GM21390 (cell line): Measurements from ENCODE around the gene SERPINF2.
"Not testable (repeated sequence)": the region's sequence is repeated elsewhere in the genome, so short reads cannot be mapped to it uniquely, and the experiment has no call there.

Experiments
- ATAC-seq: cut with Tn5 transposase; IDR thresholded peaks from one replicate; pipeline ENCODE4 v1.9.1; 2021; ENCODE audit not compliant: unreplicated experiment

Gene SERPINF2

DNA sequence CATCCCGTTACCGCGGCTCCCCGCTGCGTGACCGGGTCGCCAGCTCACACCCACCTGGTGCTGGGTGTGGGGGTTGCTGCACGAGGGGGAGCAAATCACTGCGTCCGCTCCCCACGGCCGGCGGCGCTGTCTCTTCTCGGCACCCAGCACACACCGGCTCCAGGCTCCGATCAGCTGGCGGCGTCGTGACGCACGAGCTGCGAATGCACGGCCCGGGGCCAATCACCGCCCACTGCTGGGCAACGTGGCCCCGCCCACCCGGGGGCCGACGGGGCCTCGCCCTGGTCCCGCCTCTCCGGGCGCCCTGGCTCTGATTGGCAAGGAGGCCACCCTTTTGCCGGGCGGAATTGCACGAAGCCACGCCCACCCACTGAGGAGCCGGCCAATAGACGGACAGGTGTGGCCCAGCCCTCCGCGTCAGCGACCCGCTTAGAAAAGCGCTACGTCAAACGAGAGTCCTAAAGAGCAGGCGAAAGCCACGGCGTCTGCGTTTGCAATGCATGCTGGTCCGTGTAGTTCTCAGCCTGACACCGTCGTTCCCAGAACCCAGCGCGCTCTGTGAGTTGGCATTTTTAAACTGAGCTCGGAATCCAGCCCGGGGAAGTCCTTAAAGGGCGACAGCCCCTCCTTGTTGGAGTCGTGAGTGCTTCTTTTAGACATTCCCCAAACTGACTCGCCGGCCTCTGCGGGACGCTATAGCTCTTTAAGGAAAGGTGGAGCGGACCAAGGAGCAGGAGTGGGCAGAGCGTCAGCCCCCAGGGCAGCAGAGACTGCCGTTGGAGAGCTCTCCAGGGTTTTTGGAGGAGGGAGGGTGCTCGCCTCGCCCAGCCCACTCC lies 26.4 kb upstream of the SERPINF2 start:
- peak; percentile 72 for ATAC-seq

GRCh38 chr17:1716912-1717695 lies 25.6 kb upstream of the SERPINF2 start:
- ATAC-seq = no peak

- no peak for ATAC-seq
Measured at GRCh38 chr17:1718362-1719165, 24.1 kb upstream of the SERPINF2 start.

- no peak for ATAC-seq
Measured at GRCh38 chr17:1720856-1721386, 21.8 kb upstream of the SERPINF2 start.

DNA sequence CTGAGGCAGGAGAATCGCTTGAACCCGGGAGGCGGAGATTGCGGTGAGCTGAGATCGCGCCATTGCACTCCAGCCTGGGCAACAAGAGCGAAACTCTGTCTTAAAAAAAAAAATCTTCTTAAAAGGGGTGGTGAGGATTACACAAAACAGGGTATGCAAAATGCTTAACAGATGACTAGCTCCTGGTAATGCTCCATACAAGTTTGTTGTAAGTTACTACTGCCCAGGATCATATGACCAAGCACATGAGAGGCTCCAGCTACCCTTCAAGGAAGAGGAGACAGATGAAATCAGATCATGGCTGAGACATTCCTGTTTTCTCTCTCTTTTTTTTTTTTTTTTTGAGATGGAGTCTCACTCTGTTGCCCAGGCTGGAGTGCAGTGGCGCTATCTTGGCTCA lies 20.6 kb upstream of the SERPINF2 start:
- ATAC-seq = not testable (repeated sequence)

DNA sequence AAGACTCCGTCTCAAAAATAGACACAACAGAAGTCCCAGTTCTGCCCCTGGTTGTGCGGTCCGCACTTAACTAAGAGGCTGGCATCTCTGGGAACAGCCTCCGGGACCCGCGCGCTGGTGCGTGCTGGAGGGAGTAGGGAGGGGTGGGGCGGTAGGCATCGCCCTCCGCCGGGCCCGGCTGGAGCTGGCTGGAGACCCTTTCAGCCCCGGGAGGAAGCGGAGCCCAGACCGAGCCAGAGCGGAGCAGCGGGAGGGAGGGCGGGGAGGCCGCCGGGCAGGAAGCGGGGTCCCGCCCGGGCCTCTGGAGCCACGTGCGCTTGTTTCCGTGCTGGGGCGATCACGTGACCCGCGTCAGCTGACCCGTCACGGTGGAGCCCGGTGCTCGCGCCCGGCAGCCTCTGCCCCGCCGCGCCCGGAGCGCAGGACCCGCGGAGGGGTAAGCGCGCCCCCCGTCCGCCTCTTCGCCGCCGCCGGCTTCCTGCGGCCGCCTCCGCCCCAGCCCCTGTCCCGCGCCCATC lies 18.3 kb upstream of the SERPINF2 start, which contains the start of gene WDR81:
WDR81 (plus strand) TSS at position 354 of the 518 bp plus-strand sequence. CDS start 256 bp downstream, outside the sequence.
- ATAC-seq = peak; percentile 45

- ATAC-seq = peak; percentile 30
Measured at GRCh38 chr17:1724869-1725641, 17.6 kb upstream of the SERPINF2 start.

GRCh38 chr17:1725642-1726511 lies 16.8 kb upstream of the SERPINF2 start:
- no peak for ATAC-seq

DNA sequence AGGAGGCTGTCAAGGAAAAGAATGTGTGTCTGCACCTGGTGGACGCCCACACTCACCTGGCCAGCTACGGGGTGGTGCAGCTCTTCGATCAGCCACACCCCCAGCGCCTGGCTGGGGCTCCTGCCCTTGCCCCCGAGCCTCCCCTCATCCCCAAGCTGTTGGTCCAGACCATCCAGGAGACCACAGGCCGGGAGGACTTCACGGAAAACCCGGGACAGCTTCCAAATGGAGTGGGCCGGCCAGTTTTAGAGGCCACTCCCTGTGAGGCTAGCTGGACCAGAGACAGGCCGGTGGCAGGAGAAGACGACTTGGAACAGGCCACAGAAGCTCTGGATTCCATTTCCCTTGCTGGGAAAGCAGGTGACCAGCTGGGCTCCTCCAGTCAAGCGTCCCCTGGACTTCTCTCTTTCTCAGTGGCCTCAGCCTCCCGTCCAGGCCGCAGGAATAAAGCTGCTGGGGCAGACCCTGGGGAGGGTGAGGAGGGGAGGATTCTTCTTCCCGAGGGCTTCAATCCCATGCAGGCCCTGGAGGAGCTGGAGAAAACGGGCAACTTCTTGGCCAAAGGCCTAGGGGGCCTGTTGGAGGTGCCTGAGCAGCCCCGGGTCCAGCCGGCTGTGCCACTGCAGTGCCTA lies 15.9 kb upstream of the SERPINF2 start:
- ATAC-seq = no peak

DNA sequence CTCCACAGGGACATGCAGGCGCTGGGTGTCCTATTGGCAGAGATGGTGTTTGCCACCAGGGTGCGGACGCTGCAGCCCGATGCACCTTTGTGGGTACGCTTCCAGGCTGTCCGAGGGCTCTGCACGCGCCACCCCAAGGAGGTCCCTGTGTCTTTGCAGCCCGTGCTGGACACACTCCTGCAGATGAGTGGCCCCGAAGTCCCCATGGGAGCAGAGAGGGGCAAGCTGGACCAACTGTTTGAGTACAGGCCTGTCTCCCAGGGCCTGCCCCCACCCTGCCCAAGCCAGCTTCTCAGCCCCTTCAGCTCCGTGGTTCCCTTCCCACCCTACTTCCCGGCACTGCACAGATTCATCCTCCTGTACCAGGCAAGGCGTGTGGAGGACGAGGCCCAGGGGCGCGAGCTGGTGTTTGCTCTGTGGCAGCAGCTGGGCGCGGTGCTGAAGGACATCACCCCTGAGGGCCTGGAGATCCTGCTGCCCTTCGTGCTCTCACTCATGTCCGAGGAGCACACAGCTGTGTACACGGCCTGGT lies 15.3 kb upstream of the SERPINF2 start:
- no peak for ATAC-seq

DNA sequence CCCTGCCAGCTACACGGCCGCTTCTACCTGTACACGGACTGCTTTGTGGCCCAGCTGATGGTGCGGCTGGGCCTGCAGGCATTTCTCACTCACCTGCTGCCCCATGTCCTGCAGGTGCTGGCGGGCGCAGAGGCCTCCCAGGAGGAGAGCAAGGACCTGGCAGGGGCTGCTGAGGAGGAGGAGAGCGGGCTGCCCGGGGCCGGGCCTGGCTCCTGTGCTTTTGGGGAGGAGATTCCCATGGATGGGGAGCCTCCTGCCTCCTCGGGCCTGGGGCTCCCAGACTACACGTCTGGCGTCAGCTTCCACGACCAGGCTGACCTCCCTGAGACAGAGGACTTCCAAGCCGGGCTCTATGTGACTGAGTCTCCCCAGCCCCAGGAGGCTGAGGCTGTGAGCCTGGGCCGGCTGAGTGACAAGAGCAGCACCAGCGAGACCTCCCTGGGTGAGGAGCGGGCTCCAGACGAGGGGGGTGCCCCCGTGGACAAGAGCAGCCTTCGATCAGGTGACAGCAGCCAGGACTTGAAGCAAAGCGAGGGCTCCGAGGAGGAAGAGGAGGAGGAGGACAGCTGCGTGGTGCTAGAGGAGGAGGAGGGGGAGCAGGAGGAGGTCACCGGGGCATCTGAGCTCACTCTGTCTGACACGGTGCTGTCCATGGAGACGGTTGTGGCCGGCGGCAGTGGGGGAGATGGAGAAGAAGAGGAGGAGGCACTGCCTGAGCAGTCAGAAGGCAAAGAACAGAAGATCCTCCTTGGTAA lies 14.6 kb upstream of the SERPINF2 start:
- no peak for ATAC-seq

- ATAC-seq = no peak
Measured at GRCh38 chr17:1729966-1730325, 12.7 kb upstream of the SERPINF2 start.

- ATAC-seq = no peak
Measured at GRCh38 chr17:1730326-1731193, 12.1 kb upstream of the SERPINF2 start.

GRCh38 chr17:1731194-1731506 lies 11.5 kb upstream of the SERPINF2 start:
- no peak for ATAC-seq

- no peak for ATAC-seq
Measured at GRCh38 chr17:1732241-1732832, 10.3 kb upstream of the SERPINF2 start.

- ATAC-seq = no peak
Measured at GRCh38 chr17:1732833-1733321, 9.8 kb upstream of the SERPINF2 start.
